Measurements from ENCODE around the gene RNU2-63P. TPM values are rescaled to one million over a fixed set of nuclear protein-coding genes. Genes with fewer than 3 reads are reported as not detected.
"Not testable (repeated sequence)": the region's sequence is repeated elsewhere in the genome, so short reads cannot be mapped to it uniquely, and the experiment has no call there.

RNU2-63P gene
- total RNA-seq, 1 donor from 2014 or later, result not detected

- Histone ChIP-seq H3K9me3 (ENCODE audit: control insufficient read depth in 3 of 3, low read length in 3 of 3) (no peaks in the 10 kb centered on the region), H3K27ac (ENCODE audit: low read depth, low read length) (no peak overlapping the region), H3K27me3 (ENCODE audit: control insufficient read depth in 3 of 3, insufficient read depth in 3 of 3, low read length in 3 of 3) (no peaks in the 10 kb centered on the region), H3K36me3 (ENCODE audit: control insufficient read depth in 3 of 3, insufficient read depth in 3 of 3, low read length in 3 of 3) (peaks cover 5 to 12% (median 10%) of the 10 kb centered on the region in 3 donors), H3K4me1 (ENCODE audit: control insufficient read depth in 3 of 3, insufficient read depth in 3 of 3, low read length in 3 of 3) (peaks cover 0 to 4% (median 0%) of the 10 kb centered on the region in 3 donors), H3K4me3 (ENCODE audit: low read length in 3 of 3) (no peak overlapping the region), H3K9ac (ENCODE audit: low read depth in 1 of 3, low read length in 3 of 3) (no peak overlapping the region)
Observed at GRCh38 chr2:88036182-88036581, 19.8 kb upstream of the RNU2-63P start.

GRCh38 chr2:88032070-88032702, 15.8 kb upstream of the RNU2-63P start:
- no peak overlapping the region for H3K27ac ChIP-seq (ENCODE audit: low read depth, low read length)
- no peak overlapping the region for H3K9ac ChIP-seq (ENCODE audit: low read depth in 1 of 3, low read length in 3 of 3)
- H3K9me3 ChIP-seq (ENCODE audit: control insufficient read depth in 3 of 3, low read length in 3 of 3), result no peaks in the 10 kb centered on the region
- no peak overlapping the region for H3K4me3 ChIP-seq (ENCODE audit: low read length in 3 of 3)
- no peaks in the 10 kb centered on the region for H3K27me3 ChIP-seq (ENCODE audit: control insufficient read depth in 3 of 3, insufficient read depth in 3 of 3, low read length in 3 of 3)
- H3K4me1 ChIP-seq (ENCODE audit: control insufficient read depth in 3 of 3, insufficient read depth in 3 of 3, low read length in 3 of 3), result no peaks in the 10 kb centered on the region
- peaks cover 7 to 25% (median 21%) of the 10 kb centered on the region in 3 donors for H3K36me3 ChIP-seq (ENCODE audit: control insufficient read depth in 3 of 3, insufficient read depth in 3 of 3, low read length in 3 of 3)

DNA sequence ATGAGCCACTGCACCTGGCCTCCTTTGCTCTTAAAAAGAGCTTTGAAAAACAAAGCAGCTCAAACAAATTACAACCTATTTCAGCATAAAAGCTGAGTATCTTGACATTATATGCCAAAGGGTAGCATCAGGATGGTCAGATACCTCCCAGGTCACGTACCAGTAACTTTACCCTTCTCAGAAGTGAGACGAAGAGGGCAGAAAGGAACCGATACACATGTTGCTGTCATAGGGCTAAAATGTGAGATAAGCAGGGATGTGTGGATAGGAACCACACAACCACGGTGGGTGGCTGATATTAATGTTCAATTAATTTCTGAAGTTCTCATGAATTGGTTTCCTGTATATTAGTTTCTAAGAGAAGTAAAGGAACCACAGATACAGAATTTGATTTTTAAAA, 12.6 kb upstream of the RNU2-63P start:
- no peak overlapping the region for H3K27ac ChIP-seq (ENCODE audit: low read depth, low read length)
- H3K36me3 ChIP-seq (ENCODE audit: control insufficient read depth in 3 of 3, insufficient read depth in 3 of 3, low read length in 3 of 3), result peaks cover 5 to 26% (median 20%) of the 10 kb centered on the region in 3 donors
- no peak overlapping the region for H3K4me3 ChIP-seq (ENCODE audit: low read length in 3 of 3)
- H3K4me1 ChIP-seq (ENCODE audit: control insufficient read depth in 3 of 3, insufficient read depth in 3 of 3, low read length in 3 of 3), result no peaks in the 10 kb centered on the region
- no peak overlapping the region for H3K9ac ChIP-seq (ENCODE audit: low read depth in 1 of 3, low read length in 3 of 3)
- H3K27me3 ChIP-seq (ENCODE audit: control insufficient read depth in 3 of 3, insufficient read depth in 3 of 3, low read length in 3 of 3), result no peaks in the 10 kb centered on the region
- H3K9me3 ChIP-seq (ENCODE audit: control insufficient read depth in 3 of 3, low read length in 3 of 3), result no peaks in the 10 kb centered on the region

DNA sequence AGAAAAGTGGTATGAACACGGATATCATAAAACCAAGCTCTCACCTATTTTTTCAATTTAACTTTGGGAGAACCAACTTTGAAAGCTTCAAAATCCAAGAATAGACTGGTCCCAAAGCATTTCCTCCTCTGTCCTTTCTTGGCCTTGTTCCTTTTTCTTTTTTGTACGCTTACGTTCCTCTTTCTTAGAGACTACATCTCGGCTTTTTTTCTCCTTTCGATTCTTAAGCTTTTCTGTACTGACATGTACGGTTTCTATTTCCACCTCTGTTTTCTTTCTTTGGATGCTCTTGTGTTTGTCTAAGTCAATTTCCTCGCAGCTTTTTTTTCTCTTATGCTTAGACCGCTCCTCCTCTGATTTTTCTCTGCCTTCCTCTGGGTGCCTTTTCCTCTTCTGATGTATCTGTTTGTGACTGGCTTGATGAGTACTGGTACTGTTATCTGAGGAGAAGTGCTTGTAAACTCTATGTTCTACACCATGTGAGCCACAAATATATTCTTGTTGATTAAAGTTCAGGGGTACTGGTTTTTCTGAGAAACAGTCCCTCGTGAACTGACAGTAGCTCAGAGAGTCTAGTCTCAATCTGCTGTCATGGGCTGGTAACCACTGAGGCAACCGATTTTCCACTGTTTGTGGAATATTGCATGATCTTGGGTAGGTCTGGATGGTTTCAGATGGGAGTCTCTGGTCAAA, 11.5 kb upstream of the RNU2-63P start:
- Histone ChIP-seq H3K27ac (ENCODE audit: low read depth, low read length) (no peak overlapping the region), H3K9me3 (ENCODE audit: control insufficient read depth in 3 of 3, low read length in 3 of 3) (no peaks in the 10 kb centered on the region), H3K27me3 (ENCODE audit: control insufficient read depth in 3 of 3, insufficient read depth in 3 of 3, low read length in 3 of 3) (no peaks in the 10 kb centered on the region), H3K9ac (ENCODE audit: low read depth in 1 of 3, low read length in 3 of 3) (no peak overlapping the region), H3K4me1 (ENCODE audit: control insufficient read depth in 3 of 3, insufficient read depth in 3 of 3, low read length in 3 of 3) (no peaks in the 10 kb centered on the region), H3K36me3 (ENCODE audit: control insufficient read depth in 3 of 3, insufficient read depth in 3 of 3, low read length in 3 of 3) (peaks cover 2 to 22% (median 16%) of the 10 kb centered on the region in 3 donors), H3K4me3 (ENCODE audit: low read length in 3 of 3) (no peak overlapping the region)

GRCh38 chr2:88024509-88024908, 8.2 kb upstream of the RNU2-63P start:
- Histone ChIP-seq H3K27ac (ENCODE audit: low read depth, low read length) (no peak overlapping the region), H3K9ac (ENCODE audit: low read depth in 1 of 3, low read length in 3 of 3) (no peak overlapping the region), H3K4me3 (ENCODE audit: low read length in 3 of 3) (no peak overlapping the region), H3K36me3 (ENCODE audit: control insufficient read depth in 3 of 3, insufficient read depth in 3 of 3, low read length in 3 of 3) (peaks cover 2 to 15% (median 5%) of the 10 kb centered on the region in 3 donors), H3K9me3 (ENCODE audit: control insufficient read depth in 3 of 3, low read length in 3 of 3) (no peaks in the 10 kb centered on the region), H3K27me3 (ENCODE audit: control insufficient read depth in 3 of 3, insufficient read depth in 3 of 3, low read length in 3 of 3) (no peaks in the 10 kb centered on the region), H3K4me1 (ENCODE audit: control insufficient read depth in 3 of 3, insufficient read depth in 3 of 3, low read length in 3 of 3) (no peaks in the 10 kb centered on the region)

DNA sequence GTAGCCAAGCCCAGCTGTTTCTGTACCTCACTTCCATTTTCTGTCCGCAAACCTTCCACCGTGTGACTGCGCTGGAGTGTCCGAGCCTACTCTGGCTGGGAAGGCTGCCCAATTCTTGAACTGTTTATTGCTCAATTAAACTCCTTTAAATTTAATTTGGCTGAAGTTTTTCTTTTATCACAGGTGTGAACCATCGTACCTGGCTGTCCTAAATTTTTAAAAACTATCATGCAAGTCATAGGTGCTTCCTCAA, 6.2 kb upstream of the RNU2-63P start:
- Histone ChIP-seq H3K9ac (ENCODE audit: low read depth in 1 of 3, low read length in 3 of 3) (no peak overlapping the region), H3K4me3 (ENCODE audit: low read length in 3 of 3) (no peak overlapping the region), H3K27ac (ENCODE audit: low read depth, low read length) (no peak overlapping the region), H3K36me3 (ENCODE audit: control insufficient read depth in 3 of 3, insufficient read depth in 3 of 3, low read length in 3 of 3) (peaks cover 0 to 2% (median 0%) of the 10 kb centered on the region in 3 donors), H3K9me3 (ENCODE audit: control insufficient read depth in 3 of 3, low read length in 3 of 3) (no peaks in the 10 kb centered on the region), H3K4me1 (ENCODE audit: control insufficient read depth in 3 of 3, insufficient read depth in 3 of 3, low read length in 3 of 3) (peaks cover 0 to 1% (median 0%) of the 10 kb centered on the region in 3 donors), H3K27me3 (ENCODE audit: control insufficient read depth in 3 of 3, insufficient read depth in 3 of 3, low read length in 3 of 3) (no peaks in the 10 kb centered on the region)

DNA sequence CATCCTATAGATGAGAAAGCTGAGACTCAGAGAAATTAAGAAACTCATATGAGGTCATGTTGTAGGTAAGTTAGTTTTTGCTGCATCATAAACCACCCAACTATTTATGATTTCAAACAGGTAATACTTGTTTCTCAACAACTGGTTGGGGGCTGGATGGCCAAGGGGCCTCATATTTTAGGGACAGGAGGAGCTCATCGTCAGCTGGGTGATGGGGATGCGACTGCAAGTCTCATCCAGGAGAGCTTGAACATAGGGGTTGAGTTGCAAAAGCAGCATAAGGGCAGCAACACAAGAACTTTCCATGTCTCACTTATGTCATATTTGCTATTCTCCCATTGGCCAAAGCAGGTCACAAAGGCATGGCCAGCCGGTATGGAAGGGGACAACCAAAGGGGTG, 3.6 kb upstream of the RNU2-63P start:
- H3K27me3 ChIP-seq (ENCODE audit: control insufficient read depth in 3 of 3, insufficient read depth in 3 of 3, low read length in 3 of 3), result no peaks in the 10 kb centered on the region
- no peak overlapping the region for H3K4me3 ChIP-seq (ENCODE audit: low read length in 3 of 3)
- H3K27ac ChIP-seq (ENCODE audit: low read depth, low read length), result no peak overlapping the region
- H3K36me3 ChIP-seq (ENCODE audit: control insufficient read depth in 3 of 3, insufficient read depth in 3 of 3, low read length in 3 of 3), result no peaks in the 10 kb centered on the region
- H3K4me1 ChIP-seq (ENCODE audit: control insufficient read depth in 3 of 3, insufficient read depth in 3 of 3, low read length in 3 of 3), result peaks cover 5 to 12% (median 6%) of the 10 kb centered on the region in 3 donors
- no peaks in the 10 kb centered on the region for H3K9me3 ChIP-seq (ENCODE audit: control insufficient read depth in 3 of 3, low read length in 3 of 3)
- no peak overlapping the region for H3K9ac ChIP-seq (ENCODE audit: low read depth in 1 of 3, low read length in 3 of 3)

DNA sequence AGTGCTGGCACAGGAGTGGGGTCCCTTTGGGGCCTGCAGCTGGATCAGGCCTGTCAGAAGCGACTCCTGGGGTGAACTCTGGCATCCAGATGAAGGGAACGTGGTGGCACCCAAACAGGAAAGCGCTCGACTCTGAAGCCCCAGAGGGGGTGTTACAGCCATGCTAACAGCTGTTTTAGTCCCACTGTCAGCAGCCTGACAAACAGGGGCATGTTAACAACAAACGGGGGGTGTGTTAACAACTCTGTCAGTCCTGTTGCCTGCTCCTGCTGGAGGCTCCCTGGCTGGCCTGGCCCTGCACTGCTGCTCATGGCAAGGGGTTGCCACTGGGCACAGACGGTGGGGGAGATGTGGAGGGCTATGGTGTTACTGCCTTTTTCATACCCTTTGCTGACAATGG, 2.6 kb upstream of the RNU2-63P start:
- Histone ChIP-seq H3K4me1 (ENCODE audit: control insufficient read depth in 3 of 3, insufficient read depth in 3 of 3, low read length in 3 of 3) (peaks cover 5 to 12% (median 6%) of the 10 kb centered on the region in 3 donors), H3K36me3 (ENCODE audit: control insufficient read depth in 3 of 3, insufficient read depth in 3 of 3, low read length in 3 of 3) (no peaks in the 10 kb centered on the region), H3K27ac (ENCODE audit: low read depth, low read length) (no peak overlapping the region), H3K9me3 (ENCODE audit: control insufficient read depth in 3 of 3, low read length in 3 of 3) (no peaks in the 10 kb centered on the region), H3K9ac (ENCODE audit: low read depth in 1 of 3, low read length in 3 of 3) (no peak overlapping the region), H3K4me3 (ENCODE audit: low read length in 3 of 3) (no peak overlapping the region), H3K27me3 (ENCODE audit: control insufficient read depth in 3 of 3, insufficient read depth in 3 of 3, low read length in 3 of 3) (no peaks in the 10 kb centered on the region)

DNA sequence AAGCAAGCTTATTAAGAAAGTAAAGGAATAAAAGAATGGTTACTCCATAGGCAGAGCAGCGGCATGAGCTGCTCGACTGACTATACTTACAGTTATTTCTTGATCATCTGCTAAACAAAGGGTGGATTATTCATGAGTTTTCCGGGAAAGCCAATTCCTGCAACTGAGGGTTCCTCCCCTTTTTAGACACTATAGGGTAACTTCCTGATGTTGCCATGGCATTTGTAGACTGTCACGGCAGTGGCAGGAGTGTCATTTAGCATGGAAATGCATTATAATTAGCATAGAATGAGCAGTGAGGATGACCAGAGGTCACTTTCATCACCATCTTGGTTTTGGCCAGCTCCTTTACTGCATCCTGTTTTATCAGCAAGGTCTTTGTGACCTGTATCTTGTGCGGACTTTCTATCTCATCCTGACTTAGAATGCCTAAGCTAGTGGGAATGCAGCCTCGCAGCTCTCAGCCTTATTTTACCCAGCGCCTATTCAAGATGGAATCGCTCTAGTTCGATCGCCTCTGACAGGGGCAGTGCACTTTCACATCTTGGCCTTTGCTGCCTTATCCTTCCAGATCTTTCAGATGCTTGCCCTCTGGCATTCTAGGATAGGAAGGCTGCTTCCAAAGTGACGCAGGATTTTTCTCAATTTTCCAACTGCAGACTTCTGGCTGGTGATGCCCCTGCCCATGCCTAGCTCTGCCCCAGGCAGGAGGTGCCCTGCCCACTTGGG, 1.9 kb upstream of the RNU2-63P start:
- H3K9me3 ChIP-seq (ENCODE audit: control insufficient read depth in 3 of 3, low read length in 3 of 3); H3K4me3 ChIP-seq (ENCODE audit: low read length in 3 of 3); H3K36me3 ChIP-seq (ENCODE audit: control insufficient read depth in 3 of 3, insufficient read depth in 3 of 3, low read length in 3 of 3); H3K27me3 ChIP-seq (ENCODE audit: control insufficient read depth in 3 of 3, insufficient read depth in 3 of 3, low read length in 3 of 3); H3K27ac ChIP-seq (ENCODE audit: low read depth, low read length); H3K9ac ChIP-seq (ENCODE audit: low read depth in 1 of 3, low read length in 3 of 3): not testable (repeated sequence)
- peaks cover 5 to 12% (median 6%) of the 10 kb centered on the region in 3 donors for H3K4me1 ChIP-seq (ENCODE audit: control insufficient read depth in 3 of 3, insufficient read depth in 3 of 3, low read length in 3 of 3)

GRCh38 chr2:88017780-88018038, 1.4 kb upstream of the RNU2-63P start:
- H3K4me3 ChIP-seq (ENCODE audit: low read length in 3 of 3); H3K9me3 ChIP-seq (ENCODE audit: control insufficient read depth in 3 of 3, low read length in 3 of 3); H3K27me3 ChIP-seq (ENCODE audit: control insufficient read depth in 3 of 3, insufficient read depth in 3 of 3, low read length in 3 of 3); H3K27ac ChIP-seq (ENCODE audit: low read depth, low read length); H3K9ac ChIP-seq (ENCODE audit: low read depth in 1 of 3, low read length in 3 of 3); H3K36me3 ChIP-seq (ENCODE audit: control insufficient read depth in 3 of 3, insufficient read depth in 3 of 3, low read length in 3 of 3): not testable (repeated sequence)
- H3K4me1 ChIP-seq (ENCODE audit: control insufficient read depth in 3 of 3, insufficient read depth in 3 of 3, low read length in 3 of 3), result peaks cover 5 to 12% (median 6%) of the 10 kb centered on the region in 3 donors

All from skeletal muscle tissue (tissue), 4 donors.